Measurements from ENCODE around the gene SLC8B1. TPM values are rescaled to one million over a fixed set of nuclear protein-coding genes. Genes with fewer than 3 reads are reported as not detected.

SLC8B1 gene
- total RNA-seq, 1 donor from 2014 or later, result 44.6 TPM

- H3K9me3 Mint-ChIP-seq (ENCODE audit: unreplicated experiment), result no peaks in the 10 kb centered on the region
- no peak overlapping the region for H3K4me3 Mint-ChIP-seq (ENCODE audit: unreplicated experiment)
- DNase-seq (ENCODE audit: low spot score), result no peak
- no peaks in the 10 kb centered on the region for H3K27me3 Mint-ChIP-seq (ENCODE audit: unreplicated experiment)
- H3K4me1 Mint-ChIP-seq (ENCODE audit: unreplicated experiment), result peaks cover 20% of the 10 kb centered on the region
- no peak overlapping the region for H3K27ac Mint-ChIP-seq (ENCODE audit: unreplicated experiment)
- TF ChIP-seq CTCF (IDR thresholded peaks at IDR 0.05; ENCODE audit: unreplicated experiment), result no peak
- H3K36me3 Mint-ChIP-seq (ENCODE audit: low read depth, unreplicated experiment), result no peaks in the 10 kb centered on the region
Observed at GRCh38 chr12:113261847-113262470, 73.0 kb downstream of the SLC8B1 start.

- TF ChIP-seq CTCF (IDR thresholded peaks at IDR 0.05; ENCODE audit: unreplicated experiment), result no peak
- Mint-ChIP-seq H3K4me1 (ENCODE audit: unreplicated experiment) (peaks cover 20% of the 10 kb centered on the region), H3K27ac (ENCODE audit: unreplicated experiment) (no peak overlapping the region), H3K4me3 (ENCODE audit: unreplicated experiment) (no peak overlapping the region), H3K36me3 (ENCODE audit: low read depth, unreplicated experiment) (no peaks in the 10 kb centered on the region), H3K9me3 (ENCODE audit: unreplicated experiment) (no peaks in the 10 kb centered on the region), H3K27me3 (ENCODE audit: unreplicated experiment) (no peaks in the 10 kb centered on the region)
- DNase-seq (ENCODE audit: low spot score), result no peak
Observed at GRCh38 chr12:113260636-113261300, 74.1 kb downstream of the SLC8B1 start.

GRCh38 chr12:113260127-113260526, 74.8 kb downstream of the SLC8B1 start:
- Mint-ChIP-seq H3K27me3 (ENCODE audit: unreplicated experiment) (no peaks in the 10 kb centered on the region), H3K36me3 (ENCODE audit: low read depth, unreplicated experiment) (no peaks in the 10 kb centered on the region), H3K9me3 (ENCODE audit: unreplicated experiment) (no peaks in the 10 kb centered on the region), H3K4me3 (ENCODE audit: unreplicated experiment) (no peak overlapping the region), H3K4me1 (ENCODE audit: unreplicated experiment) (peaks cover 20% of the 10 kb centered on the region), H3K27ac (ENCODE audit: unreplicated experiment) (no peak overlapping the region)
- no peak for TF ChIP-seq CTCF (IDR thresholded peaks at IDR 0.05; ENCODE audit: unreplicated experiment)
- DNase-seq (ENCODE audit: low spot score), result no peak

- no peak for TF ChIP-seq CTCF (IDR thresholded peaks at IDR 0.05; ENCODE audit: unreplicated experiment)
- H3K4me3 Mint-ChIP-seq (ENCODE audit: unreplicated experiment), result no peak overlapping the region
- H3K27me3 Mint-ChIP-seq (ENCODE audit: unreplicated experiment), result no peaks in the 10 kb centered on the region
- H3K27ac Mint-ChIP-seq (ENCODE audit: unreplicated experiment), result no peak overlapping the region
- DNase-seq (ENCODE audit: low spot score), result no peak
- H3K9me3 Mint-ChIP-seq (ENCODE audit: unreplicated experiment), result no peaks in the 10 kb centered on the region
- H3K4me1 Mint-ChIP-seq (ENCODE audit: unreplicated experiment), result peaks cover 20% of the 10 kb centered on the region
- no peaks in the 10 kb centered on the region for H3K36me3 Mint-ChIP-seq (ENCODE audit: low read depth, unreplicated experiment)
Observed at GRCh38 chr12:113257564-113257963, 77.3 kb downstream of the SLC8B1 start.

- Mint-ChIP-seq H3K9me3 (ENCODE audit: unreplicated experiment) (no peaks in the 10 kb centered on the region), H3K27me3 (ENCODE audit: unreplicated experiment) (no peaks in the 10 kb centered on the region)
Observed at GRCh38 chr12:113254298-113254697, 80.6 kb downstream of the SLC8B1 start.

More at GRCh38 chr12:113254298-113254697, 80.6 kb downstream of the SLC8B1 start:
- H3K4me1 Mint-ChIP-seq (ENCODE audit: unreplicated experiment), result peaks cover 2% of the 10 kb centered on the region
- no peak for TF ChIP-seq CTCF (IDR thresholded peaks at IDR 0.05; ENCODE audit: unreplicated experiment)
- H3K27ac Mint-ChIP-seq (ENCODE audit: unreplicated experiment), result no peak overlapping the region
- H3K4me3 Mint-ChIP-seq (ENCODE audit: unreplicated experiment), result no peak overlapping the region
- no peak for DNase-seq (ENCODE audit: low spot score)
- no peaks in the 10 kb centered on the region for H3K36me3 Mint-ChIP-seq (ENCODE audit: low read depth, unreplicated experiment)

All from endothelial cell (in vitro differentiated cells).